ENCODE data around the gene GPR162.

GRCh38 chr12:6863586-6864321 lies 42.1 kb downstream of the GPR162 start:
- TF ChIP-seq GATA2 (IDR thresholded peaks at IDR 0.05; ENCODE audit: low read depth, low read length) (no peak), GATA3 (IDR thresholded peaks at IDR 0.05; ENCODE audit: low read depth, low read length) (no peak)

All from SH-SY5Y (cell line).